Stimulated activated CD4-positive, alpha-beta T cell treated with anti-CD3 and anti-CD28 coated beads, Interleukin-4, amount 100 ng/mL, for 1 hour (primary cell): ENCODE results near the gene FNDC8.
"Not testable (repeated sequence)": the region's sequence is repeated elsewhere in the genome, so short reads cannot be mapped to it uniquely, and the experiment has no call there.

ENCODE experiments used
- DNase-seq: peaks from one replicate; pipeline ENCODE4 v3.0.0-alpha.2; 2020

The FNDC8 gene

GRCh38 chr17:35174835-35175334, 53.5 kb downstream of the FNDC8 start:
- DNase-seq, result no peak

- no peak for DNase-seq
Measured at GRCh38 chr17:35175638-35176415, 54.4 kb downstream of the FNDC8 start.

- no peak for DNase-seq
Measured at GRCh38 chr17:35176897-35177296, 55.5 kb downstream of the FNDC8 start.

- DNase-seq, result not testable (repeated sequence)
Measured at GRCh38 chr17:35179379-35179778, 58.0 kb downstream of the FNDC8 start.
